BJ (cell line): ENCODE data around the gene SPTBN1. TPM values are rescaled to one million over a fixed set of nuclear protein-coding genes. Genes with fewer than 3 reads are reported as not detected.

ENCODE experiments used
- CTCF ChIA-PET: fragments of 350-600 bp; formaldehyde crosslinking; extraction: SDS; loops from one replicate; lab custom pipeline; 2021; ENCODE audit warnings: antibody characterized with exemption, inconsistent platforms; lab: Yijun Ruan, JAX
- POLR2A ChIA-PET: fragments of 300-600 bp; sonication (Branson Sonifier 250); formaldehyde crosslinking; extraction: SDS; loops from one replicate; lab custom pipeline; 2021; ENCODE audit warnings: antibody characterized with exemption; lab: Charles Lee
- DNase-seq: peaks from one replicate; pipeline ENCODE4 v3.0.0-alpha.2; 2011; ENCODE audit warnings: low read depth
- H3K27me3 ChIP-seq: 2 replicates; pipeline ENCODE4 v1.6.0; 2011; ENCODE audit warnings: low read length; ENCODE audit not compliant: control insufficient read depth, insufficient read depth
- H3K36me3 ChIP-seq: 2 replicates; pipeline ENCODE4 v1.5.1; 2011; ENCODE audit warnings: low read length; ENCODE audit not compliant: control insufficient read depth, insufficient read depth
- H3K4me3 ChIP-seq: 2 replicates; pipeline ENCODE4 v1.5.1; 2011; ENCODE audit warnings: low read depth, mild to moderate bottlenecking, control low read depth, low read length
- polyA plus RNA-seq: library from polyadenylated mRNA; depleted of rRNA; stranded (reverse); fragments of >200 nt; gene quantifications from 2 replicates; pipeline ENCODE4 v1.2.3, GENCODE V29; 2011
- TF ChIP-seq, protein P1 (sequence below): IDR thresholded peaks from 2 replicates; pipeline ENCODE4 v1.5.1; 2011; ENCODE audit warnings: low read depth, mild to moderate bottlenecking, control low read depth, inconsistent platforms, low read length, moderate library complexity; ENCODE audit not compliant: insufficient read depth

Gene SPTBN1
- polyA plus RNA-seq, 1 experiment: 33.8 TPM

DNA sequence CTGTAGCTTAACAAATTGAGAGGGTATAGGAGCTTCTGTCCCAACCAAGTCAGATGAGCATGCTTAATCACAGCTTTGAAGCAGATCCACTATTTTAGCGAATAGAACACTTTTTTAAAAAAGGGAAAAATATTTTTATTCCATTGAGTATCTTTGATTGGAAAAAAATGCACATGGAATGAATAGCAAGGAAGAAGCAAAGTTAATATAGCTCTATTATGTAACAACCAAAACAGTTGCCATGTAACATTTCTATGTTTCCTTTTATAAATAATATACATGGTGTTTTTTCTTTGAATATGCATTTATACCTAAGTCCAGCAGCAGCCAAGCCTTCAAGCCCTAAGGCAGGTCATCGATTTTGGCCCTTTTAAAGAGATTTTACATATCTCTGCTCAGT lies 21.4 kb upstream of the SPTBN1 start:
- Histone ChIP-seq H3K4me3 (no peak overlapping the region), H3K27me3 (no peaks in the 10 kb centered on the region; the same call in 1 of the 2 replicates), H3K36me3 (no peaks in the 10 kb centered on the region)
- POLR2A ChIA-PET: no interaction called here
- CTCF ChIA-PET: interaction anchor here (0.8 to 1.8 kb wide), 5 partner anchors 9 to 242 kb away, joined by 3 to 5 read pairs (median 3); no protein-coding TSS in a partner anchor
- TF ChIP-seq, protein P1, sequence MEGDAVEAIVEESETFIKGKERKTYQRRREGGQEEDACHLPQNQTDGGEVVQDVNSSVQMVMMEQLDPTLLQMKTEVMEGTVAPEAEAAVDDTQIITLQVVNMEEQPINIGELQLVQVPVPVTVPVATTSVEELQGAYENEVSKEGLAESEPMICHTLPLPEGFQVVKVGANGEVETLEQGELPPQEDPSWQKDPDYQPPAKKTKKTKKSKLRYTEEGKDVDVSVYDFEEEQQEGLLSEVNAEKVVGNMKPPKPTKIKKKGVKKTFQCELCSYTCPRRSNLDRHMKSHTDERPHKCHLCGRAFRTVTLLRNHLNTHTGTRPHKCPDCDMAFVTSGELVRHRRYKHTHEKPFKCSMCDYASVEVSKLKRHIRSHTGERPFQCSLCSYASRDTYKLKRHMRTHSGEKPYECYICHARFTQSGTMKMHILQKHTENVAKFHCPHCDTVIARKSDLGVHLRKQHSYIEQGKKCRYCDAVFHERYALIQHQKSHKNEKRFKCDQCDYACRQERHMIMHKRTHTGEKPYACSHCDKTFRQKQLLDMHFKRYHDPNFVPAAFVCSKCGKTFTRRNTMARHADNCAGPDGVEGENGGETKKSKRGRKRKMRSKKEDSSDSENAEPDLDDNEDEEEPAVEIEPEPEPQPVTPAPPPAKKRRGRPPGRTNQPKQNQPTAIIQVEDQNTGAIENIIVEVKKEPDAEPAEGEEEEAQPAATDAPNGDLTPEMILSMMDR: no peak
- DNase-seq: no peak

DNA sequence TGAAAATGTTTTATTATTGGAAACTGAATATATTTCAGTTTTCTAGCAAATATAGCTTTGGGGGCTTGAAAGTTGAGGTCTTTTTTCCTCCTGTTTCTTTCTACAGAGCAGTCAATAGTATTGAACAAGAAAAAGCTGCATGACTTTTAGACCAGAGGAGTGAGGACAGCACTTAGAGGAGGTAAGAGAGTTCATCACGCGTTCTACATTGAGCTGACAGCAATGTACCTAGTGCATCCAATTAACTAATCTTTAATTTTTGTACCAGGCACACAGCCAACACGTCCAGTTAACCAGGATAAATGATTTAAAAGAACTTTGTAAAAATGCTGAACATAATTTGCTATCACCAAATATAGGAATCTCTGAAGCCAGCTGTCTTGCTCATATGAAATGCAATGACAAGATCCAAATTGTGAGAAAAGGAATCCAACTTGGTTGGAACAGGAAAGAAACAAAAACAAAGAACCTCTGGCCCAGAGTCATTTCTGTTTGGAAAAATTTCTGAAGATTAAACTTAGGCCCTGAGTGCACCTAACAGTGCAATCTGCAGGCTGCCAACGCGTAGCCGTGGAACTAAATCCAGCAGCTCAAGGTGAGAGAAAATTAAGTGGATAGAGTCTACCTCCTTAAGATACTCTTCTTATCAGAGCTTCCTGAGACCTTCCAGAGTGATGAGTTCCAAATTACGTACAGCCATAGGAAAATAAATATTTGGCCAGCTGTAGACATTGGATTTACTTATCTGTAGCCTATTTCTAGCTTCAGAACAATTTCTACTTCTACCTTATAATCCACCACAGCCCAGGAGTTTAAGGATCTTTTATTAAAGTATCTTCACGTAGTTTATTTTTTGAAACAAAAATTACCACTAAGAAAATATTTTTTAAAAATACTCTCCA lies 20.6 kb upstream of the SPTBN1 start:
- TF ChIP-seq, protein P1: no peak
- ChIA-PET POLR2A (no interaction called here), CTCF (interaction anchor here (1.2 to 1.8 kb wide), 3 partner anchors 12 to 241 kb away, joined by 3 to 5 read pairs (median 3); no protein-coding TSS in a partner anchor)
- no peak for DNase-seq
- H3K27me3 ChIP-seq: no peaks in the 10 kb centered on the region; the same call in 1 of the 2 replicates
- H3K36me3 ChIP-seq: no peaks in the 10 kb centered on the region
- H3K4me3 ChIP-seq: no peak overlapping the region

- Histone ChIP-seq H3K27me3 (no peaks in the 10 kb centered on the region; the same call in 1 of the 2 replicates), H3K36me3 (no peaks in the 10 kb centered on the region), H3K4me3 (no peak overlapping the region)
- TF ChIP-seq, protein P1: no peak
- DNase-seq: no peak
- POLR2A ChIA-PET: no interaction called here
- CTCF ChIA-PET: interaction anchor here (0.5 kb wide), 1 partner anchor 31 kb away, joined by 3 read pairs; no protein-coding TSS in a partner anchor
Measured at GRCh38 chr2:54437588-54437987, 18.5 kb upstream of the SPTBN1 start.

DNA sequence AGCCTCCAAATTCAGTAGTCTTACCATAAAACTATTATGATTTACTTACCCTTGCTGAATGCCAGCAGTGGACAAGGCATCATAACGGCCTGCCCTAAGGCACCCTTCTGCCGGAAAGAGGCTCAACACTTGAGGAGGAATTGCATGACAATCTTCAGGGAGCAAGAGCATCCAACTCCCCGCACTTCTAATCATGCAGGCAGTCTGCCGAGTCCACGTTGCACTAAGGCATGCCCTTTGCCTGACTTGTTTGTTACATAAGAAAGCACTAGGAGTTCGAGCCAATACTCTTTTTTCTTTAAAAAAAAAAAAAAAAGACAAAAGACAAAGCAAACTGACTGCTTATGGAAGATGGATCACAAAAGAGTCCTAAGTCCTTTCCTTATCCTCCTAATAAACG lies 17.9 kb upstream of the SPTBN1 start:
- CTCF ChIA-PET: no interaction called here

DNA sequence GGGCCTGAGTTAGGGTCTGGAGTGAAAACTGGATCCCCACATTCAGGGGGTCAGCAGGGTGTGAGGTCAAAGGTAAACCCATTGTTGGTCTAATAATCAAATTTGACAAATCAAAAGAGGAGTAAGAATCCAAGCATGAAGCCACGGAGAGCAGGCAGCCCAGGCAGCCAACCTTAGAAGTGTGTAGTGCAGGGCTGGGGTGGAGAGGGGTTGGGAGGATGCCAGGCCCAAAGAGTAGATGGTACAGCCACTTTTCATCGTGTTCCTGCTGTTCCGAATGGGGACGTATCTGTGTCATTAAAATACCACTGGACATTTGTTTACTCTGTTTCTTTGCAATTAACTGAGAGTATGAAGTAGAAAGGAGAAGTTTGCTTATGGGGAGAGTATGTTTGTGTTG lies 16.5 kb upstream of the SPTBN1 start:
- H3K36me3 ChIP-seq: no peaks in the 10 kb centered on the region
- no peak overlapping the region for H3K4me3 ChIP-seq
- CTCF ChIA-PET: no interaction called here
- no peaks in the 10 kb centered on the region for H3K27me3 ChIP-seq
- no peak for DNase-seq
- POLR2A ChIA-PET: no interaction called here
- TF ChIP-seq, protein P1: no peak

More for the DNA sequence above, 17.9 kb upstream of the SPTBN1 start:
- Histone ChIP-seq H3K4me3 (no peak overlapping the region), H3K36me3 (no peaks in the 10 kb centered on the region), H3K27me3 (no peaks in the 10 kb centered on the region; the same call in 1 of the 2 replicates)
- TF ChIP-seq, protein P1: no peak
- DNase-seq: no peak
- POLR2A ChIA-PET: no interaction called here
